MCF 10A (cell line): ENCODE measurements around the gene KCNH1. TPM values are rescaled to one million over a fixed set of nuclear protein-coding genes. Genes with fewer than 3 reads are reported as not detected.
"Not testable (repeated sequence)": the region's sequence is repeated elsewhere in the genome, so short reads cannot be mapped to it uniquely, and the experiment has no call there.

Source experiments
- BruUV-seq: library from RNA; stranded (reverse); fragments of 400-500 nt; replicated peaks from 2 replicates; lab custom pipeline; 2021; lab: Mats Ljungman, UMichigan
- CTCF ChIA-PET: fragments of 300-600 bp; sonication (Branson Sonifier 250); formaldehyde crosslinking; extraction: SDS; loops from one replicate; lab custom pipeline; 2021; ENCODE audit warnings: antibody characterized with exemption, inconsistent platforms; lab: Yijun Ruan, JAX
- POLR2A ChIA-PET: fragments of 300-600, 350-650 bp; sonication (Branson Sonifier 250); formaldehyde crosslinking; extraction: SDS; loops from one replicate; lab custom pipeline; 2020; ENCODE audit warnings: antibody characterized with exemption, inconsistent platforms; lab: Yijun Ruan, JAX
- DNase-seq: peaks from one replicate; pipeline ENCODE4 v3.0.0-alpha.2; 2018; ENCODE audit not compliant: unreplicated experiment
- H3K27ac Mint-ChIP-seq: one replicate; pipeline ENCODE4 v1.8.0; 2022; ENCODE audit warnings: mild to moderate bottlenecking, low read depth, mixed read lengths; ENCODE audit not compliant: unreplicated experiment
- H3K27me3 Mint-ChIP-seq: one replicate; pipeline ENCODE4 v1.8.0; 2022; ENCODE audit warnings: mixed read lengths; ENCODE audit not compliant: insufficient read depth, unreplicated experiment
- H3K36me3 Mint-ChIP-seq: one replicate; pipeline ENCODE4 v1.8.0; 2022; ENCODE audit warnings: mild to moderate bottlenecking, moderate library complexity, mixed read lengths; ENCODE audit not compliant: insufficient read depth, unreplicated experiment
- H3K4me1 Mint-ChIP-seq: one replicate; pipeline ENCODE4 v1.8.0; 2022; ENCODE audit warnings: mixed read lengths; ENCODE audit not compliant: insufficient read depth, unreplicated experiment
- H3K4me3 Mint-ChIP-seq: one replicate; pipeline ENCODE4 v1.8.0; 2022; ENCODE audit warnings: mild to moderate bottlenecking, moderate library complexity, mixed read lengths; ENCODE audit not compliant: unreplicated experiment
- H3K9me3 Mint-ChIP-seq: one replicate; pipeline ENCODE4 v1.8.0; 2022; ENCODE audit warnings: mixed read lengths; ENCODE audit not compliant: unreplicated experiment
- CTCF ChIP-seq: fragments of 200-600 bp; IDR thresholded peaks from one replicate; pipeline ENCODE4 v1.8.0; 2022; ENCODE audit warnings: antibody characterized with exemption, mild to moderate bottlenecking; ENCODE audit not compliant: unreplicated experiment
- intact Hi-C: fragments of 100-400 bp; cut with micrococcal nuclease; formaldehyde crosslinking; loops from 2 replicates; pipeline ENCODE4 v1.14.1; 2022
- total RNA-seq: library from RNA; stranded (reverse); gene quantifications from 2 replicates; pipeline ENCODE4 v1.2.3, GENCODE V29; 2022

KCNH1 gene
- total RNA-seq, 1 experiment from 2014 or later, result 0.19 TPM

GRCh38 chr1:210978316-210978973 is 155.5 kb downstream of the KCNH1 start:
- no peak for TF ChIP-seq CTCF
- intact Hi-C loops, result no loop called here
- DNase-seq, result peak; percentile 40
- Mint-ChIP-seq H3K4me1 (peaks cover 6% of the 10 kb centered on the region), H3K4me3 (no peak overlapping the region), H3K9me3 (no peaks in the 10 kb centered on the region), H3K27ac (no peak overlapping the region), H3K36me3 (no peaks in the 10 kb centered on the region), H3K27me3 (peaks cover 3% of the 10 kb centered on the region)
- ChIA-PET CTCF (no interaction called here), POLR2A (no interaction called here)
- BruUV-seq, result no TSS peak

GRCh38 chr1:210951279-210951678 is 182.7 kb downstream of the KCNH1 start:
- no peak for TF ChIP-seq CTCF
- Mint-ChIP-seq H3K4me1 (no peaks in the 10 kb centered on the region), H3K27ac (no peak overlapping the region), H3K36me3 (no peaks in the 10 kb centered on the region), H3K27me3 (no peaks in the 10 kb centered on the region), H3K4me3 (no peak overlapping the region), H3K9me3 (no peaks in the 10 kb centered on the region)
- BruUV-seq, result no TSS peak
- intact Hi-C loops, result loop anchor here (2.0 kb wide), 2 partner anchors 68 to 184 kb away; partner anchors contain the start of gene KCNH1
- no peak for DNase-seq
- POLR2A ChIA-PET, result no interaction called here
- CTCF ChIA-PET, result interaction anchor here (0.5 to 2.7 kb wide), 9 partner anchors 9 to 549 kb away, joined by 3 to 22 read pairs (median 4); partner anchors contain the start of gene KCNH1

GRCh38 chr1:210949940-210950546 is 183.9 kb downstream of the KCNH1 start:
- DNase-seq, result peak; percentile 70
- H3K27me3 Mint-ChIP-seq, H3K27ac Mint-ChIP-seq, H3K4me3 Mint-ChIP-seq, H3K9me3 Mint-ChIP-seq, H3K36me3 Mint-ChIP-seq, POLR2A ChIA-PET, H3K4me1 Mint-ChIP-seq, BruUV-seq: not testable (repeated sequence)
- CTCF ChIA-PET, result interaction anchor here (0.6 to 2.2 kb wide), 31 partner anchors 9 to 543 kb away, joined by 3 to 24 read pairs (median 4); no protein-coding TSS in a partner anchor
- peak; percentile 93 for TF ChIP-seq CTCF
- intact Hi-C loops, result loop anchor here (1.0 to 2.0 kb wide), 3 partner anchors 67 to 366 kb away; partner anchors contain the start of gene KCNH1

- CTCF ChIA-PET, result interaction anchor here (0.6 to 2.2 kb wide), 33 partner anchors 9 to 667 kb away, joined by 3 to 24 read pairs (median 4); no protein-coding TSS in a partner anchor
- Mint-ChIP-seq H3K4me1 (no peaks in the 10 kb centered on the region), H3K4me3 (no peak overlapping the region), H3K27me3 (no peaks in the 10 kb centered on the region), H3K36me3 (no peaks in the 10 kb centered on the region), H3K9me3 (no peaks in the 10 kb centered on the region), H3K27ac (no peak overlapping the region)
- POLR2A ChIA-PET, result interaction anchor here (0.6 kb wide), 1 partner anchor 51 kb away, joined by 3 read pairs; no protein-coding TSS in a partner anchor
- DNase-seq, result no peak
- no peak for TF ChIP-seq CTCF
- intact Hi-C loops, result no loop called here
- no TSS peak for BruUV-seq
These were observed 184.5 kb downstream of the KCNH1 start for GRCh38 chr1:210949489-210949888.
